Endodermal cell (in vitro differentiated cells): ENCODE data around the gene CDC6. TPM values are rescaled to one million over a fixed set of nuclear protein-coding genes. Genes with fewer than 3 reads are reported as not detected.

ENCODE experiments used
- DNase-seq: peaks from one replicate; pipeline ENCODE4 v3.0.0-alpha.2; 2017
- H3K27ac ChIP-seq: 2 replicates; pipeline ENCODE4 v1.5.1; 2013; ENCODE audit warnings: mild to moderate bottlenecking, low read depth, low read length, moderate library complexity
- H3K27me3 ChIP-seq: 2 replicates; pipeline ENCODE4 v1.6.1; 2013; ENCODE audit warnings: mild to moderate bottlenecking, low read length, moderate library complexity; ENCODE audit not compliant: insufficient read depth, control insufficient read depth, poor library complexity, severe bottlenecking
- H3K36me3 ChIP-seq: 2 replicates; pipeline ENCODE4 v1.7.0; 2013; ENCODE audit warnings: mild to moderate bottlenecking, low read length, moderate library complexity; ENCODE audit not compliant: control insufficient read depth, insufficient read depth
- H3K4me1 ChIP-seq: one replicate; pipeline ENCODE4 v1.7.0; 2013; ENCODE audit warnings: low read length; ENCODE audit not compliant: control insufficient read depth, insufficient read depth
- H3K4me3 ChIP-seq: 2 replicates; pipeline ENCODE4 v1.5.1; 2013; ENCODE audit warnings: mild to moderate bottlenecking, low read length, moderate library complexity
- H3K9ac ChIP-seq: 2 replicates; pipeline ENCODE4 v1.6.1; 2013; ENCODE audit warnings: mild to moderate bottlenecking, low read length, moderate library complexity; ENCODE audit not compliant: poor library complexity, severe bottlenecking; ENCODE audit errors: extremely low read depth
- H3K9me3 ChIP-seq: 2 replicates; pipeline ENCODE4 v1.6.1; 2013; ENCODE audit warnings: mild to moderate bottlenecking, low read length, moderate library complexity; ENCODE audit not compliant: control insufficient read depth
- H3K27ac Mint-ChIP-seq: 2 replicates; pipeline ENCODE4 v1.8.0; 2020; ENCODE audit warnings: mixed read lengths
- H3K27me3 Mint-ChIP-seq: 2 replicates; pipeline ENCODE4 v1.8.0; 2021; ENCODE audit warnings: mild to moderate bottlenecking, mixed read lengths; ENCODE audit not compliant: insufficient read depth
- H3K36me3 Mint-ChIP-seq: 2 replicates; pipeline ENCODE4 v1.8.0; 2020; ENCODE audit warnings: low read depth, mixed read lengths
- H3K4me1 Mint-ChIP-seq: 2 replicates; pipeline ENCODE4 v1.8.0; 2020; ENCODE audit warnings: mixed read lengths
- H3K4me3 Mint-ChIP-seq: 2 replicates; pipeline ENCODE4 v1.8.0; 2020; ENCODE audit warnings: mild to moderate bottlenecking, moderate library complexity, mixed read lengths
- H3K9me3 Mint-ChIP-seq: 2 replicates; pipeline ENCODE4 v1.8.0; 2020; ENCODE audit warnings: mild to moderate bottlenecking, mixed read lengths
- WGBS, 2 experiments: methylation state at CpG; one replicate each; pipeline versions ENCODE4 v1.1.5 to v1.1.7; 2013; ENCODE audit warnings: missing lambda C conversion rate in 2 of 2, mixed read lengths in 1 of 2; ENCODE audit not compliant: insufficient coverage in 1 of 2, insufficient read length in 1 of 2; 5-methylcytosine and 5-hydroxymethylcytosine counted together
- total RNA-seq, 2 donors: library from RNA; stranded (reverse); fragmentation: NEBNext Ultra II Directional in 1 of 2; extraction: Animal tissue kit (Norgen Biotek cat#: 25700) in 1 of 2; gene quantifications; 2 replicates in 1 of 2; 3 replicates in 1 of 2; pipeline ENCODE4 v1.2.1, GENCODE V29; 2021
- TF ChIP-seq, protein P1 (sequence below): fragments of 200-600 bp; sonication (generic); conservative IDR thresholded peaks from 2 replicates; pipeline ENCODE4 v1.5.0; 2021; ENCODE audit warnings: antibody characterized with exemption, mild to moderate bottlenecking

CDC6 gene
- total RNA-seq, 2 donors from 2014 or later: 88.4 to 95.4 TPM

DNA sequence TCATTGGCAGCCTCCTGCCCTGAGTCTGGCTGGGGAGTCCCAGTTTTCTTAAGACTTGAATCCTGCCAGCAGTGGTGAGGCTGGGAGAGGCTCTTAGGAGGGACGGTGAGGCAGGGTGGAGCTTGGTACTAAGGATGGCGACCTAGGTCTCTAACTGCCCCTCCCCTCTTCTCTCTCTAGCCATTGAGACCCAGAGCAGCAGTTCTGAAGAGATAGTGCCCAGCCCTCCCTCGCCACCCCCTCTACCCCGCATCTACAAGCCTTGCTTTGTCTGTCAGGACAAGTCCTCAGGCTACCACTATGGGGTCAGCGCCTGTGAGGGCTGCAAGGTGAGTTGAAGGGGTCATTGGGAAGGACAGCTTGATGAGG, 60.4 kb downstream of the CDC6 start:
- H3K9ac ChIP-seq: no peak overlapping the region
- no peaks in the 10 kb centered on the region for H3K27me3 ChIP-seq
- H3K27me3 Mint-ChIP-seq: no peaks in the 10 kb centered on the region
- peak overlapping the region; percentile 15 for H3K4me3 Mint-ChIP-seq
- TF ChIP-seq, protein P1, sequence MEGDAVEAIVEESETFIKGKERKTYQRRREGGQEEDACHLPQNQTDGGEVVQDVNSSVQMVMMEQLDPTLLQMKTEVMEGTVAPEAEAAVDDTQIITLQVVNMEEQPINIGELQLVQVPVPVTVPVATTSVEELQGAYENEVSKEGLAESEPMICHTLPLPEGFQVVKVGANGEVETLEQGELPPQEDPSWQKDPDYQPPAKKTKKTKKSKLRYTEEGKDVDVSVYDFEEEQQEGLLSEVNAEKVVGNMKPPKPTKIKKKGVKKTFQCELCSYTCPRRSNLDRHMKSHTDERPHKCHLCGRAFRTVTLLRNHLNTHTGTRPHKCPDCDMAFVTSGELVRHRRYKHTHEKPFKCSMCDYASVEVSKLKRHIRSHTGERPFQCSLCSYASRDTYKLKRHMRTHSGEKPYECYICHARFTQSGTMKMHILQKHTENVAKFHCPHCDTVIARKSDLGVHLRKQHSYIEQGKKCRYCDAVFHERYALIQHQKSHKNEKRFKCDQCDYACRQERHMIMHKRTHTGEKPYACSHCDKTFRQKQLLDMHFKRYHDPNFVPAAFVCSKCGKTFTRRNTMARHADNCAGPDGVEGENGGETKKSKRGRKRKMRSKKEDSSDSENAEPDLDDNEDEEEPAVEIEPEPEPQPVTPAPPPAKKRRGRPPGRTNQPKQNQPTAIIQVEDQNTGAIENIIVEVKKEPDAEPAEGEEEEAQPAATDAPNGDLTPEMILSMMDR: no peak
- no peak overlapping the region for H3K4me3 ChIP-seq
- peaks cover 34% of the 10 kb centered on the region for H3K36me3 ChIP-seq
- 84% methylated on average over 5 of the region's 5 CpGs; no CpG with 5 or more reads in 1 of the 2 experiments for WGBS, 2 experiments
- peak overlapping the region; percentile 95 for H3K27ac ChIP-seq
- peaks cover 30% of the 10 kb centered on the region for H3K36me3 Mint-ChIP-seq
- peaks cover 55% of the 10 kb centered on the region for H3K4me1 Mint-ChIP-seq
- peaks cover 21% of the 10 kb centered on the region for H3K4me1 ChIP-seq
- DNase-seq: peak; percentile 66
- no peaks in the 10 kb centered on the region for H3K9me3 ChIP-seq
- no peak overlapping the region for H3K27ac Mint-ChIP-seq
- H3K9me3 Mint-ChIP-seq: no peaks in the 10 kb centered on the region

DNA sequence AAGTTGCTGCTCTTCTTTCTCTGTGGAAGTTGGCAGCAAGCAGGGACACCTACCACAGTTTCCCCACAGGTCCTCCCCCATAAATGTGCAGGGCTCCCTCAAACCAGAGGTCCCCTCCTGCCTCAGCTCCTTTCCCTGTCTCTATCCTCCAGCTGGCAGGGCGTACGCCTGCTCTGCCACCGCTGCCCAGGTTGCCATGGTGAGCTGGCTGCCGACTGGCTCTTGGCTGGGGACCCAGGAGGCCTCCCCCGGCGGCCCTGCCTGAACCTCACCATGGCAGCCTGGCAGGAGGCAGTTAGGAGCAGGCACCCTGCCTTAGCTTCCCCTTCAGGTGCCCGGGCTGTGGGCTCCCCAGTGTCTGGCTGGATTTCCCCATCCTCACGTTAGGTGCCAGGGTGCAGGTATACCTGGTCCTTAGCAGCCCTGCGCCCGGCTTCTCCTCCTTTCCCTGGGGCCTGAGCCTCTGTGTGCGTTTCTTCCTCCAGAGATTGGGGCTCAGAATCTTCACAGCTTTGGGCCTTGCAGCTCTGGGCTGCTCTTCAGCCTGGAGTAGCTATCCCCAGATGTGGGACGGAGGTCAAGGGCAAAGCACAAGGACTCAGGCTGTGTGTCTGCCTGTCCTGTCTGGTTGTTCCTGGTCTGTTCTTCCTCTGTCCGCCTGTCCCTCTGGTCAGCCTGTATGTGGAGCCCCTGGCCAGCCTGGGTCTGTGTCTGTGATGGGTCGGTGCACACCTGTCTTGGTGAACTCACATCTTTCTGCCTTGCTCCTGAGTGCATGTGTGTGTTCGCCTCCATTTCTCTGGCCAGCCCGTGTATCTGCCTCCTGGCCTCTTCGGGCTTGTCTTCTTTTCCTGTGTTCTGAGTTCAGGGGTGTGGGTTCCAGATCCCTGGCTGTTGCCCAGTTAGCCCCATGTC, 61.1 kb downstream of the CDC6 start:
- Histone ChIP-seq H3K9me3 (no peaks in the 10 kb centered on the region), H3K36me3 (peaks cover 34% of the 10 kb centered on the region), H3K27ac (peak overlapping the region; percentile 97), H3K9ac (no peak overlapping the region), H3K27me3 (no peaks in the 10 kb centered on the region), H3K4me1 (peaks cover 19% of the 10 kb centered on the region), H3K4me3 (no peak overlapping the region)
- H3K36me3 Mint-ChIP-seq: peaks cover 33% of the 10 kb centered on the region
- no peak overlapping the region for H3K27ac Mint-ChIP-seq
- H3K4me1 Mint-ChIP-seq: peaks cover 49% of the 10 kb centered on the region
- 86 to 93% methylated on average over 9 to 17 of the region's 17 CpGs for WGBS, 2 experiments
- no peak overlapping the region for H3K4me3 Mint-ChIP-seq
- H3K27me3 Mint-ChIP-seq: no peaks in the 10 kb centered on the region
- peak; percentile 43 for DNase-seq
- TF ChIP-seq, protein P1: no peak
- no peaks in the 10 kb centered on the region for H3K9me3 Mint-ChIP-seq

DNA sequence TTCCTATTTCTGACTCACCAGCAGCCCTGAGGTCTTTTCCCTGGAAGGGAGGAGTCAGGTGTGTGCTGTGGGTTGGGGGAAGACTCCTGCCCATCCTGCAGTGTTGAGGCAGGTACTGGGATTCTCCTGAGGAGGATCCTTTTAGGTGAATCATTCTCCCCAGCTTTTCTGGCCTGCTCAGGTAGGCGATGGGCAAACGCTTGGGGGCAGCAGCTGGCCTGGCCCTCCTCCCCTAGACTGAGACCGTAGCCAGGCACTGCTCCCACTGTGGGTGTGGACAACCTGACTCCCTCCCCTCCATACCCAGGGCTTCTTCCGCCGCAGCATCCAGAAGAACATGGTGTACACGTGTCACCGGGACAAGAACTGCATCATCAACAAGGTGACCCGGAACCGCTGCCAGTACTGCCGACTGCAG, 61.8 kb downstream of the CDC6 start:
- peaks cover 13% of the 10 kb centered on the region for H3K4me1 ChIP-seq
- no peak overlapping the region for H3K27ac Mint-ChIP-seq
- H3K36me3 Mint-ChIP-seq: peaks cover 36% of the 10 kb centered on the region
- H3K4me3 ChIP-seq: no peak overlapping the region
- TF ChIP-seq, protein P1: no peak
- WGBS, 2 experiments: 89 to 96% methylated on average over 7 to 10 of the region's 10 CpGs
- no peaks in the 10 kb centered on the region for H3K9me3 ChIP-seq
- H3K4me1 Mint-ChIP-seq: peaks cover 43% of the 10 kb centered on the region
- H3K36me3 ChIP-seq: peaks cover 38% of the 10 kb centered on the region
- H3K4me3 Mint-ChIP-seq: no peak overlapping the region
- H3K27ac ChIP-seq: peak overlapping the region; percentile 97
- H3K27me3 ChIP-seq: no peaks in the 10 kb centered on the region
- no peak overlapping the region for H3K9ac ChIP-seq
- H3K27me3 Mint-ChIP-seq: no peaks in the 10 kb centered on the region
- peak; percentile 40 for DNase-seq
- no peaks in the 10 kb centered on the region for H3K9me3 Mint-ChIP-seq
